ENCODE measurements around the gene HMCN1.

HMCN1 gene

DNA sequence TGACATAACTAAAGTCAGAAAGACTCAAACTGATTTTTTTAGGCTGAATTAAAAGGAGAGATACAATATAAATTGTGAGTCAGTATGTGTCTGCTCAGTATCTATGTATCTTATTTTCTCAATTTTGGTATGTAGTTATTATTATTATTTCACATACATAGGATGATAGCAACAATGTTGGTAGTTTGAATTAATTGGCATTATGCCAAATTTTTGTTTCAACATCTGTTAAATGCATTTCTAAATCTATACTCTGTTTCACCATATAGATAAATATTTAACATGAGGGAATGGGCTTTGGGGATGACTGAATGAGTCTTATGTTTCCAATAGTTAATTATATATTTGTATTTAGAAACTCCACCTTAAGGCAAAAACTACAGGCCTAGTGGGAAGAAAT, 12.6 kb upstream of the HMCN1 start:
- no peak overlapping the region for H3K27ac ChIP-seq
- TF ChIP-seq ZFX (IDR thresholded peaks at IDR 0.05; ENCODE audit: borderline replicate concordance): no peak
- TF ChIP-seq, protein P1, sequence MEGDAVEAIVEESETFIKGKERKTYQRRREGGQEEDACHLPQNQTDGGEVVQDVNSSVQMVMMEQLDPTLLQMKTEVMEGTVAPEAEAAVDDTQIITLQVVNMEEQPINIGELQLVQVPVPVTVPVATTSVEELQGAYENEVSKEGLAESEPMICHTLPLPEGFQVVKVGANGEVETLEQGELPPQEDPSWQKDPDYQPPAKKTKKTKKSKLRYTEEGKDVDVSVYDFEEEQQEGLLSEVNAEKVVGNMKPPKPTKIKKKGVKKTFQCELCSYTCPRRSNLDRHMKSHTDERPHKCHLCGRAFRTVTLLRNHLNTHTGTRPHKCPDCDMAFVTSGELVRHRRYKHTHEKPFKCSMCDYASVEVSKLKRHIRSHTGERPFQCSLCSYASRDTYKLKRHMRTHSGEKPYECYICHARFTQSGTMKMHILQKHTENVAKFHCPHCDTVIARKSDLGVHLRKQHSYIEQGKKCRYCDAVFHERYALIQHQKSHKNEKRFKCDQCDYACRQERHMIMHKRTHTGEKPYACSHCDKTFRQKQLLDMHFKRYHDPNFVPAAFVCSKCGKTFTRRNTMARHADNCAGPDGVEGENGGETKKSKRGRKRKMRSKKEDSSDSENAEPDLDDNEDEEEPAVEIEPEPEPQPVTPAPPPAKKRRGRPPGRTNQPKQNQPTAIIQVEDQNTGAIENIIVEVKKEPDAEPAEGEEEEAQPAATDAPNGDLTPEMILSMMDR (IDR thresholded peaks at IDR 0.05): no peak

DNA sequence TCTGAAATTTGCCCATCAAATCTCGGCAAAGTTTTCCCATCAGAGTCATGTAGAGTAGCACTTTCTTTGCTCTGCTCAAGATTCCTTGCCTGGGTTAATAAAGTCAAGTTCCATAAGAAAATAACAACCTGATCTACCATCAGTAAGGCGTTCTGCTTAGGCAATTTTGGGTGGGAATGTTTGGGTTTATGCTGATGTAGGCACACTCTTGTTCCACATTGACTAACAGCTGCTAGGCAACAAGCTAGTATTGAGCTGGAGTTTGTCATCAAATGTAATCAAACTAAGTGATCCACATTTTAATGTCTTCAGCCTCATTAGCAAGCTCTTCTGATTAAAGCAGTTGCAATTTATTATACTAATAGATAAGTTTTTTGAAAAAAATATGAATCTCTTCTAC, 12.1 kb upstream of the HMCN1 start:
- H3K27ac ChIP-seq: no peak overlapping the region
- TF ChIP-seq ZFX (IDR thresholded peaks at IDR 0.05; ENCODE audit: borderline replicate concordance): no peak
- TF ChIP-seq, protein P1 (IDR thresholded peaks at IDR 0.05): no peak

DNA sequence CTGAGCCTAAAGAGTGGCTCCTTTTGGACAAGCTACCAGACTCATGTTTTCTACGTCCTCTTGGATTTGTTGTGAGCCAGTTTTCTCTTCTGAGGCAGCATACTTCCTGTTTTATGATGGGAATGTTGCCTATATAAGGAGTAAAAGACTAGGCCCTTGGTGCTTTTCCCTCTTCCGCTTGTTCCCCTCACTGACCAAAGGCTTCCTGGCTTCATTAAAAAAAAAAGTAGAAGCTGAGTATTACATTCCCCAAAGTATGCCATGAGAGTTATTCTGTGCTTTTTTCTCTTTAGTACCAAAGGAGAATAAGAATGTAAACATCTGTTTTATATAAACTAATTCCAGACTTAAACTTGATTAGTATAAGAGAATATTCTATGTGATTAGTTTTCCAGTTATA, 6.5 kb upstream of the HMCN1 start:
- TF ChIP-seq ZFX (IDR thresholded peaks at IDR 0.05; ENCODE audit: borderline replicate concordance): no peak
- no peak overlapping the region for H3K27ac ChIP-seq

DNA sequence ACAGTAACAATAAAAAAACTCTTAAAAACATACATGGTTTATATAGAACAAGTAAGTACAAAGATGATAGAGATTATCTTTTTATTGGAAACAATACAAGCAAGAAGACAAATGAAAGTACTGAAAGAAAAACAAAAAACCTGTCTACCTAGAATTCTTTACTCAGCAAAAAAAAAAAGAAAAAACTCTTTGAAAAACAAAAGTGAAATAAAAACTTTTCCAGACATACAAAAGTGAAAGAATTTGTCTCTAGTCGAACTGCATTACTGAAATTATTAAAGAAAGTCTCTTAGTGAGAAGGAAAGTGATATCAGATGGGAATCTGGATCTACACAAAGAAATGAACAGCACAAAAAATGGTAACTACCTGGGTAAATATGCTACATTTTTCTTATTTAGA, 2.7 kb upstream of the HMCN1 start:
- no peak overlapping the region for H3K27ac ChIP-seq
- no peak for TF ChIP-seq ZFX (IDR thresholded peaks at IDR 0.05; ENCODE audit: borderline replicate concordance)
- TF ChIP-seq, protein P1 (IDR thresholded peaks at IDR 0.05): no peak

DNA sequence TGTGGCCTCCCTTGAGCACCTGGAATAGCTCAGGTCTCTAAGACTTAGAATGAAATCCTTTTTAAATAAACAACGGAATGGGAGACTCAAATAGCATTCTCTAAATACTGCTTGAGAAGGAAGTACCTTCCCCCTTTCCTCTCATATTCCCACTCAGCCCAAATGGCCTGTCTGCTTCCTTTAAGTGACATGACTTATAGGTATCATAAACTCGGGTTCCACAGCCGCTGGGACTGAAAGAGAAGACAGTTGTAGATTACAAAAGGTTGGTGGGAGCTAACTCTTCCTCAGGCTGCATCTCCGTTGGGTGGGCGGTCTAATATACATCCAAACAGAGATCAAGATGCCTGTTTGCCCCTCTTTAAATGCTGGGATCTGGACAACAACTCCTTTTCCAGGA, 1.2 kb upstream of the HMCN1 start:
- H3K27ac ChIP-seq: no peak overlapping the region
- TF ChIP-seq, protein P1 (IDR thresholded peaks at IDR 0.05): no peak
- no peak for TF ChIP-seq ZFX (IDR thresholded peaks at IDR 0.05; ENCODE audit: borderline replicate concordance)

DNA sequence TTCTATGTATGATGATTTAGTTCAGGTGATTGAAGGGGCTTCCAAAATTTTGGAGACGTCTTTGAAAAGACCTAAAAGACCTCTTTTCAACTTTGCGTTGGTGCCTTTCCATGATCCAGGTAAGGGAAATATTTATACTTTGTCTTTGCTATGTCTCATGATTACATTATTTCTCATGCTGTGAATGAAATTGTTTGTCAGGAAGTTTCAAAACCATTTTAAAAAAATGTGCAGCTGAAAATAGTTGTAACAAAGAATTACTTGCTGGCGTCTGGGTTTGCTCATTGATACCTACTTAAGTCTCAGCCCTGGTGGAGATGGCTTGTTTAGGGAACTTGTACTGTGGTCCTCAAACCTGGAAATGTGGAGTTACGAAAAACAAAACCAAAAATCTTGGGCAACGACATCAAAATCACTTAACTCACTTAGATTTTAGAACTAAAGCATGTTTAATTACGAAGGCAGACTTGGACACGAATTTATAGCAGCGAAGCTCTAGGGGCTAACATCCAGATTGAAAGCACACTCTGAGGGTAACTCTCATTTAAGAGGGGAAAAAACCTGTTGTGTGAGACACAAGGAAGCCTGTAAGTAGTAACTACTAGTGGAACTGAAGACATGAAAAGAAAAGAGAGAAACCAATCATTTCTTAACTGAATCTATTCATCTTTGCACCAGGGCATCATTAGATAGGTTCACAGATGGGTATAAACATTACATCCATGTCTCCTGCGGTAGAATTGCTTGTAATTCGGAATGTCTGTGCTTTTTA, 924 bp downstream of the HMCN1 start:
- H3K27ac ChIP-seq: no peak overlapping the region
- TF ChIP-seq ZFX (IDR thresholded peaks at IDR 0.05; ENCODE audit: borderline replicate concordance): no peak
- TF ChIP-seq, protein P1 (IDR thresholded peaks at IDR 0.05): no peak

DNA sequence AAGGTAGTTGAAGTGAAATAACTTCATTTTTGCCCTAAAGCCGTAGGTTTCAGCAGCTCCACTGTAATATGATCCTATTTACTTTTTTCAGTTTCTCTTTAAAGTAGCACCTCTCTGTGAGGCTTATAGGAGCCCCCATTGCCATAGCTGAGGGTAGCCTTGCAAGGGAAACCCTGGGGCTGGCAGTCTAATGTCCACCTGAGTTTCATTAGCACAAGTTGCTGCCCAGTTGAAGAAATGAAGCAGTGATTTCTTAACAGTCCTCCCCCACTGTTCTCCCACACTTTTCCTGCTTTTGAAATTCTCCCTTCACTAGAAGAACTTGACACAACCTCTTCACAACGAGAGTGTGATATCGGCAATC, 1.5 kb downstream of the HMCN1 start:
- TF ChIP-seq, protein P1 (IDR thresholded peaks at IDR 0.05): no peak
- TF ChIP-seq ZFX (IDR thresholded peaks at IDR 0.05; ENCODE audit: borderline replicate concordance): no peak
- H3K27ac ChIP-seq: no peak overlapping the region

DNA sequence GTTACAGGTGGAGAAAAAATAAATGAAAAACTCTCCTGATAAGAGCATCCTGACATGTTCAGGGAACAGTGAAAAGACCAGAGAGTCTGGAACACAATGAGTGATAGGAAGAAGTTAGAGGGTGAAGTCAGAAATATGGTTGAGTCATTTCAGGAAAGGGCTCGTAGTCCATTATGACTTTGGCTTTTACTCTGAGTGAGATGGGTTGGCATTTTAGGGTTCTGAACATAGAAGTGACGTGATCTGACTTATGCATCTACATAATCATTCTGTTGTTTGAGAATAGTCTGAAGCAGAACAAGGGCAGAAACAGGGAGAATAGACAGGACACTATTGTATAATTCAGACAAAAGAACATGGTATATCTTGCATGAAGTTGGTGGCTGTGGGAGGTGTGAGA, 5.8 kb downstream of the HMCN1 start:
- TF ChIP-seq, protein P1 (IDR thresholded peaks at IDR 0.05): no peak
- TF ChIP-seq ZFX (IDR thresholded peaks at IDR 0.05; ENCODE audit: borderline replicate concordance): no peak
- H3K27ac ChIP-seq: no peak overlapping the region

All from 22Rv1 (cell line).